Subcutaneous adipose tissue (tissue), 4 donors: ENCODE measurements around the gene SHQ1. TPM values are rescaled to one million over a fixed set of nuclear protein-coding genes. Genes with fewer than 3 reads are reported as not detected.

Experiments used
- CTCF ChIP-seq: fragments of 450-650 bp; IDR thresholded peaks from one replicate; pipeline ENCODE4 v1.5.1; 2016; ENCODE audit warnings: low read depth, mild to moderate bottlenecking, control low read depth, antibody characterized with exemption, moderate library complexity
- total RNA-seq, 4 donors: library from RNA; depleted of rRNA; stranded (reverse); fragments of >200 nt; gene quantifications; one replicate each; pipeline ENCODE4 v1.1.0, GENCODE V29; 2016

SHQ1 gene
- total RNA-seq, 4 donors from 2014 or later: 7.9 to 15.5 (median 9.8) TPM

- TF ChIP-seq CTCF: no peak
Measured at GRCh38 chr3:72761410-72761809, 86.8 kb downstream of the SHQ1 start.

- TF ChIP-seq CTCF: no peak
Measured at GRCh38 chr3:72760225-72760624, 88.0 kb downstream of the SHQ1 start.

GRCh38 chr3:72756900-72757299, 91.3 kb downstream of the SHQ1 start:
- TF ChIP-seq CTCF: no peak

GRCh38 chr3:72754582-72754981, 93.7 kb downstream of the SHQ1 start:
- TF ChIP-seq CTCF: no peak

- no peak for TF ChIP-seq CTCF
Measured at GRCh38 chr3:72753495-72753894, 94.8 kb downstream of the SHQ1 start.

- no peak for TF ChIP-seq CTCF
Measured at GRCh38 chr3:72750405-72750965, 97.8 kb downstream of the SHQ1 start.

GRCh38 chr3:72748659-72749058, 99.6 kb downstream of the SHQ1 start:
- no peak for TF ChIP-seq CTCF
